ENCODE data around the gene STAT5B.

The STAT5B gene

DNA sequence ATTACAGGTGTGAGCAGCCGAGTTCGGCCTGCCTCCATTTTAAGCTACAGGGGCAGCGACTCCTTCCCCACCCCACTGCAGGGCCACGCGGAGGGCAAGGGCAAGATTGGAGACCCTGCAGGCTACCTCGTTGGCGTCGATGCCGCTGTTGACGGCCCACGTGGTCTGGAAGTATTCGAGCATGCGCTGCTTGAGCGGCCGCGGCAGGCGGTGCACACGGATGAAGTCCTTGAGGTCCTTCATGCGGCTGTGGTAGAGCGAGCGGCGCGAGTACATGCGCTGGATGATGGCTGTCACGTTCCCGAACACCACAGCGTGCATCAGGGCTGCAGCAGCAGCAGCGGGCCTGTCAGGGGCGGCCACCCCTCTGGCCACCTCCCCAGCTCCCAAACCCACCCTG, 106.8 kb downstream of the STAT5B start:
- no peak for DNase-seq

GRCh38 chr17:42167807-42168206, 108.4 kb downstream of the STAT5B start:
- no peak for DNase-seq

DNA sequence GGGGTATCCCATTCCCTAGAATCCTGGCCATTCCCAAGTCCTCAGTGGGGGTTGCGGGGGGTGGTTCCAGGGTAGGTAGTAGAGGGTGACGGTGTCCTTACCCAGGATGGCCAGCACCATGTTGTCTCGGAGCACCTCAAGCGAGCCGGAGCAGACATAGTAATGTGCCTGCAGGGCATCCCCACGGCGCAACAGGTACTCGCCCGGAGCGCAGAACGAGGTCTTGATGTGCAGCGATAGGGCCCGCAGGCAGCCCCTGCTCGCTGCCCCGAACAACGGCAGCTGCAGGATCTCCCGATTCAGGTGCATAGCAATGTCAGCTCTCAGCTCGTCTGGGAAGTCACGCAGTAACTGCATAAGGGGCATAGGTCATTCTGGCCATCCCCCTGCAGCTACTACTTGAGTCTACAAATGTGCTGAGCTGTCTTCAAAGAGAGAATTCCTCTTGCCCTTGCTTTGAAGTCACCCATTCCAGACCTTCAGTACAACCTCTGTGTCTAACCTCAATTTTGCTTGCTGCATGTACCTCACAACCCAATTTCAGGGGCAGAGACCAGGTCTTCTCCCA, 109.9 kb downstream of the STAT5B start:
- no peak for DNase-seq

DNA sequence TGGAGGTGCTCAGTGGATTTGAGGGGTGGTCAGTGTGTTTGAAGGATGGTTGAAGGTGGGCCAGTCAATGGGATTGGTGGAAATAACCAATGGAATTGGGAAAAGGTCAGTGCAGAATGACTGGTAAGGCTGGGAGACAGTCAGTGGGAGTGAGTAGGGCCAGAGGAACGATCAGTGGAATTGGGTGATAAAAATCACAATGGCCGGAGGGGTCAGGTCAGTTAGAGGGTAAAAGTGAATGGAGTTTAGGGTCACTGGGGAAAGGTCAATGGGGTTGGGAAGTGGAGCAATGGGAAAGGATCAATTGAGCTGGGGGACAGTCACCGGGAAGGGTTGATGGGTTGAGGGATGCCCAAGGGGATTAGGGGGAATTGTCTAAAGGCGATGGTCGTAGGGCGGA, 110.4 kb downstream of the STAT5B start:
- DNase-seq = no peak

GRCh38 chr17:42163696-42164407, 112.3 kb downstream of the STAT5B start:
- DNase-seq = no peak

DNA sequence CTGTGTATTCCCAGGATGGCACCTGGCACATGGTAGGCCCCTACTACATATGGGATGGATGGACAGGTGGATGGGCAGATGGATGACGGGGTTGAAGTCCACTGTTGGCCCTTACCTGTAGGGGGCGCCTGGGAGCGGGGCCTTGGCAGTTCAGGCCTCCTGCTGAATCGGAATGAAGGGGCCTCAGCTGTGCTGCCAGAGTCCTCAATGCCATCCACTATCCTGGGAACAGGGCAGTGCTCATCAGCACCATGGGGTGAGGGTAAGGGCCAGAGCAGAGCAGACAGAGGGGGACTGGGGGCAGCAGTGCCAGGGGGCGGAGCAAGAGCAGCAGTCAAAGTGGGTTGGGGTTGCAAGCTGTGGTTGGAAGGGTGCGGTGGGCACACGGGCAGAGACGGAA, 113.1 kb downstream of the STAT5B start:
- DNase-seq = peak in 1 of 2 experiments; percentile 26

GRCh38 chr17:42160531-42160910, 115.7 kb downstream of the STAT5B start:
- DNase-seq = no peak

DNA sequence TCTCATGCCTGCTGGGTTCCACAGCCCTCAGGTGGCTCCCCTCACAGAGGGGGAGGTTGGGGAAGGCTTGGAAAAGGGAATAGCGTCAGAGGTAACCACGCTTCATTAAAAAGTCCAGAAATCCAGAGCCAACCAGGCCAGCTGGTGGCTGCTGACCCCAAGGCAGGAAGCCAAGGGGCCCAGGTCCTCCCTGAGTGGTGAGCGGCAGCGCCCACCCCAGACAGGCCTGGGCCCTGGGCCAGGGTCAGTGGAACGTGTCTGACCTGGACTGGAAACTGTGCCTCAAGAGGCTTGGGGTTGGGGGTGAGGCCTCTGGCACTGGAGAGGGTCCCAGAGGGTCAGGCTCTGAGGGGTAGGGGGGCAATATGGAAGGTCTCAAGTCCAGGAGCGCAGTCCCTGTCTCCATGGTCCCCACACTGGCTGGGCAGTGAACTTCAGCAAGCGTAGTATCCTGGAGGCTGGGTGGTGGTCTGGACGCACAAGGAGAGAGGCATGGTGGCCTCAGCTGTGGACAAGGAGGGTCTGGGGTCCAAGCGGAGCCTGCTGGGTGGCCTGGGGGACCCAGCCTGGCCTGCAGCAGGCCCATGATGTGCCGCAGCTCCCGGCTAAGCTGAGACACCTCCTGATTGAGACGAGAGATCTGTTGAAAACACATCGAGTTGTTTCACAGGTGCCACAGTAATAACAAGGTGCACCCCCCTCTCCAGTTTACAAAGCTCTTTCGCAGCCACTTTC, 116.2 kb downstream of the STAT5B start:
- no peak for DNase-seq

GRCh38 chr17:42155614-42156045, 120.6 kb downstream of the STAT5B start:
- no peak for DNase-seq

DNA sequence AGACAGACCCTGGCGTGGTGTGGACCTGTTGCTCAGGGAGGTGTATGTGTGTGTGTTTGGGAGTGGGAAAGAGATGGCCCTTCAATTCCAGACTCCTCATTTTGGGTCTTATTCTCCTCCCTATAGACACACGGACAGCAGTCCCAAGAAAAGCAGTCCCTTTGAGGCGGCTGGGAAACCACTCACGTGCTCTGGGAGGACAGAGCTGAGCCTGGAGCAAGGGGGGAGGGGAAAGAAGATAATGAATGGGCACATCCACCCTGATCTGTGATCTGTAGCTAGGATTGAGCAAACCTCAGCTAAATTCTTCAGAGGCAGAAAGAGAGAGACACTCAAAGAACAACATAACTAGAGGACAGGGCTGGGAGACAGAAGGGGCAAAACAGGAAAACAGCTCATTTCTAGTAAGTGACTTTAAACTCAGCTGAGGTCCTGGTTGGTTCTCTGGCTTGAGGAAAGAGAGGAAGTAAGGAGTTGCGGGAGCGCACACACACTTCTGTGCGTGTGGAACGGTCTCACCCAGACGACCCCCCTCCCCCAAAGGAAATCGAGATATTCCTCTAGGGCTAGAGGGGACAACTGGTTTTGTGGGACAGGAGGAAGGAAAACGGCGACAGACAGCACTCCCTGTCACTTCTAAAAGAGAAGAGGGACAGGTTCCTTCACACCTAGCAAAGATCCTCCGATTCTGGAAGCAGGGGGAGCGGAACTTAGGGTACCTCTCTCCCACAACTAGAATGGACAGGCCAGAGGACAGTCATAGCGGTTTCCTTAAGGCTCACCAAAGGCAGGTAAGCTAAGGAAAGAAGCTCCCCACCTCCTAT, 122.1 kb downstream of the STAT5B start:
- DNase-seq = peak; percentile 49 to 51
